T-helper 2 cell treated with Interferon-gamma antibody and Interleukin-4, amounts not matched to agents 100 ng/mL and 5 ng/mL, for 36 hours (primary cell): ENCODE data around the gene COX5B. TPM values are rescaled to one million over a fixed set of nuclear protein-coding genes. Genes with fewer than 3 reads are reported as not detected.
"Not testable (repeated sequence)": the region's sequence is repeated elsewhere in the genome, so short reads cannot be mapped to it uniquely, and the experiment has no call there.

ENCODE experiments used
- intact Hi-C: fragments of 100-400 bp; cut with micrococcal nuclease; formaldehyde crosslinking; loops from one replicate; pipeline ENCODE4 v1.15.1; 2023
- total RNA-seq: library from RNA; stranded (reverse); gene quantifications from 2 replicates; pipeline ENCODE4 v1.2.3, GENCODE V29; 2022

COX5B gene
- total RNA-seq, 1 donor from 2014 or later: 216 TPM

- intact Hi-C loops: not testable (repeated sequence)
Measured at GRCh38 chr2:97672606-97673140, 26.8 kb downstream of the COX5B start.

DNA sequence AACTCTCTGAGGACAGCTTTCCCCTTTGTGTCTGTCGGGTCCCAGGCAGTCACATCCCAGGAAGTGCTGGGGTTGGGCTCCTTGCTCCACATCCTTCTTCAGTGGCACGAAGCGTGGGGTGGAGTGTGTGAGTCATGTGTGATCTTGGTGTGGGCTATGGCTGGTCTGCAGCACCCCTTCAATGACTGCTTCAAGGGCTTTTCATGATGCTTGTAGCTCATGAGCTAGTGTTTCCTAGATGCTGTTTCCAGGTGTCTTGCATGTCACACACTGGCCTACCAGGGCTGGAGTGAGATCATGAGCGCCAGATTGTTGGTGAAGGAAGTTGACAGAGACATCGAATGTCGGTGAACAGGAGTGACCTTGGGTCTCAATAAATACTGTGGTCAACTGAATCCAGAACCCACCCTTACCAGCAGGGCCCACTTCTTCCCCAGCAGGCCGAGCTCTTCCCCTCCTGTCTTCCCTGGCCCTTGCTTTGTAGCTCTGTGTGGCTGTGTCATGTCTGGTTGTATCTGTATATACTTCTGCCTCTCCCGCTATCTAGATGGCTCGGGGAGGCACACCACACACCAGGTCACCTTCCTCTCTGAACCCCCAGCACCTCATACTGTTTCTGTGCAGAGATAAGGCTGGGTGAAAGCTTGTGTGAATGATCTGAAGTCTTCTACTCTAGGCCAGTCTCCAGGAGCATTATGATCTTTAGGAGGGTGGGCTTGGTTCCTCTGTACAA, 27.5 kb downstream of the COX5B start:
- intact Hi-C loops: no loop called here

GRCh38 chr2:97673915-97674283, 28.0 kb downstream of the COX5B start:
- intact Hi-C loops: no loop called here

DNA sequence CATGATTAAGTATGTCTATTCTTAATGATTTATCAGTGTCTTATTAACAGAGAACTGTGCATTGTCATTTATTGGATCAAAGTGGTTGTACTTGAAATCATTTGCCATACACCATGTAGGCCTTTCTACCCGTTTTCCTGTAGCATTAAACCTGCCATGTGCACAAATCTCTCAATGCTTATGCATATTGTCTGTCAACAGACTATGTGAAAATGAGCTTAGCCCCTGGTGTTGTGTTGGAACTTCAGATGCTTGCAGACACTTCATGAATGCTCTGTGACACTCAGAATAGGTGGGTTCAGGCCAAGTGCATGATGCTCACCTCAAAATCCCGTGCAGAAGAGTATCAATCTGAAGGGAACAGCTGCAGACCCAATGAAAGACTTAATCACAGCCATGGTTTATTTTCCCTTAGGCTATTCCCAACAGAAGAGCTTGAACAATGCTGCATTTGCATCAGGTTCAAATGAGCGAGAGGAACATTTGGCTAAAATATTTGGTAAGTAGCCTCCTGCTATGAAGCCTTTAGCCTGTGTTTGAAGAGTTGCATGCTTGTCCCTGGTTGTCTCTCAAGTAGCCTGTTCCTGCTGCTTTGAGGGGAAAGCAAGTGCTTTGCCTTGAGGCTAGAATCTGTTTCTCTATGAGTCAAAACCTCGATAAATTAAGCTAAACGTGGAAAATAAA, 29.7 kb downstream of the COX5B start:
- intact Hi-C loops: no loop called here

- intact Hi-C loops: no loop called here
Measured at GRCh38 chr2:97676620-97677019, 30.8 kb downstream of the COX5B start.

- intact Hi-C loops: no loop called here
Measured at GRCh38 chr2:97677480-97677879, 31.6 kb downstream of the COX5B start.

- intact Hi-C loops: no loop called here
Measured at GRCh38 chr2:97678298-97678697, 32.4 kb downstream of the COX5B start.

GRCh38 chr2:97687235-97687634, 41.4 kb downstream of the COX5B start:
- intact Hi-C loops: not testable (repeated sequence)

DNA sequence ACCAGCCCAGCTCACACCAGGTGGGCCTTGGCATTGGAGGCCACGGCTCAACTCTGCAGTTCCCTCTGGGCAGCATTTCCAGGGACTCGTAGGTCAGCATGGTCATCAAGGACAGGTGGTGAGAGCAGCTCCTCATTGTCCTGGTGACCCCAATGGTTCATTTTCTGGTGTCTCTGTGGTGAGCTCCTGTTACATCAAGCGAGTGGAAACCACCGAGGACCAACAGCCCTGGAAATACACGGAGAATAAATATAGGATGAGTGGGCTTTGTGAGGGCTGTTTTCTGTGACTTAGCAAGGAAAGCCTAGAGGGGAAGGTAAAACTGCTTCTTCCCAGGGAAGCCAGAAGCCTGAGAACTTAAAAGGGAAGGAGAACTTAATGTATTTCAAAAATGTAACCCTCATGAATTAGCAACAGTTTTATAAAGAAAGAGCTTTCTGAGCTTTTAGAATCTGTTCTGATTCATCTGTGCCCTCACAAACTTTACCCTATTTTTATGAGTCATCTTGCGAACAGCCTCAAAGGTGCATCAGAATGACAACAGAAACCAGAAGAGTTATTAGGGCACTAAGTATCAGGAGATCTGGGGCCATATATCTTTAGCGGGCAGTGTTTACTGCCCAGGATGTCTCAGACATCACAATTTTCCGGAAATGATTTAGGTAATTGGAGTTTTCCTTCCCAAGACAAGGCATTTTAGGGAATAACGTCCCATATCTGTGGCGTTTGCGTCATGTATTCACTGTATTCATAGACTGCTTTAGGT, 42.4 kb downstream of the COX5B start:
- intact Hi-C loops: no loop called here

DNA sequence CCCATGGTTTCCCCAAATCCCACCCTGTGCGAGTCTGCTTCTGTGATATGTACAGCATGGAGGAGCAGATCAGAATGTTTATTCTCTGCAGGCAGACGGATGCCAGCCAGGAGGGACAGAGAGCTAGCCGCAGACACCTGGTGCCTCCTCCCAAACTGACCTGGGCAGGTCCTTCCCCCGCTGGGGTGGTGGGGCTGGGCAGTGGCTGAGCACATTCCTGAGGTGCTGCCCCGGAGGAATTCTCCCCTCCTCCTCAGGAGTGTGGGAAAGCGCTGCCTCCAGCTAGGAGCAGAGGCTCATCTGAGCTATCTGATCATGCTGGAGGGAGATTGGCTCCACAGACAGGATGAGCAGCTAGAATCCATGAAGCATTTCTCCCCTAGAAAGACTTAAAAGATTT, 45.3 kb downstream of the COX5B start:
- intact Hi-C loops: no loop called here

- intact Hi-C loops: no loop called here
Measured at GRCh38 chr2:97693476-97693875, 47.6 kb downstream of the COX5B start.

DNA sequence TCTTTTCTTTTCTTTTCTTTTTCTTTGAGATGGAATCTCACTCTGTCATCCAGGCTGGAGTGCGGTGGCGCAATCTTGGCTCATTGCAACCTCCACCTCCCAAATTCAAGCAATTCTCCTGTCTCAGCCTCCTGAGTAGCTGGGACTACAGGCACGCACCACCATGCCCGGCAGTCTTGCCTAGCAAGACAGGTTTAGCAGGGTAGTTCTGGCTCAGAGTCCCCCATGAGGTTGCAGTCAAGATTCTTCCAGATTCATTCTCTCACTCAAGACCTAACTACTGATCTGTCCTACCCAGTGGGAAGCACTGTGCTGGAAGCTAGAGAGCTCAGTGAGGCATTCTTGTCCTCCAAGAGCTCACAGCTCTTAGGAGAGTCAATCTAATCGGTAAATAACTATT, 49.9 kb downstream of the COX5B start:
- intact Hi-C loops: loop anchor here (2.0 to 5.0 kb wide), 2 partner anchors 48 to 105 kb away; partner anchors contain the start of gene COX5B

- intact Hi-C loops: loop anchor here (1.0 to 5.0 kb wide), 3 partner anchors 33 to 107 kb away; partner anchors contain the start of genes ACTR1B and COX5B
Measured at GRCh38 chr2:97697252-97698235, 51.7 kb downstream of the COX5B start.

Other genes starting within 250 kb of the COX5B start
- 64.1 and 68.7 TPM in 2 replicates for gene ANKRD36B, start 56.2 kb upstream of the COX5B start, total RNA-seq
- gene ACTR1B, start 18.0 kb downstream of the COX5B start, total RNA-seq: 77.0 and 77.9 TPM in 2 replicates
- gene C2orf92, start 23.7 kb downstream of the COX5B start, total RNA-seq: 10.0 and 10.4 TPM in 2 replicates
- gene ZAP70, start 67.5 kb downstream of the COX5B start, total RNA-seq: 283 and 294 TPM in 2 replicates